Adrenal gland (tissue), 12 donors: Measurements from ENCODE around the gene ASMT. TPM values are rescaled to one million over a fixed set of nuclear protein-coding genes. Genes with fewer than 3 reads are reported as not detected.

Experiments used
- DNase-seq, 7 donors: peaks; one replicate each; pipeline ENCODE4 v3.0.0-alpha.2; 2019 to 2020
- H3K27ac ChIP-seq, 5 donors: fragments of 200-600 bp; sonication (generic) in 4 of 5; 1 replicate in 3 of 5; 2 replicates in 2 of 5; pipeline versions ENCODE4 v1.5.1 to v1.8.0; 2016 to 2020; ENCODE audit warnings: mild to moderate bottlenecking in 1 of 5
- H3K27me3 ChIP-seq: fragments of 200-600 bp; 2 replicates; pipeline ENCODE4 v1.8.0; 2021
- H3K36me3 ChIP-seq, 2 donors: fragments of 200-600 bp; replicated peaks in 1 of 2; 1 replicate in 1 of 2; 2 replicates in 1 of 2; pipeline versions ENCODE4 v1.5.1 to v1.8.0; 2018 to 2022
- H3K4me1 ChIP-seq, 2 donors: fragments of 200-600 bp; replicated peaks in 1 of 2; 1 replicate in 1 of 2; 2 replicates in 1 of 2; pipeline versions ENCODE4 v1.5.1 to v1.8.0; 2018 to 2021
- H3K4me3 ChIP-seq, 4 donors: fragments of 200-600 bp; sonication (generic) in 3 of 4; one replicate each; pipeline ENCODE4 v1.5.1; 2016 to 2018
- H3K9me3 ChIP-seq, 3 donors: fragments of 200-600 bp; sonication (generic) in 1 of 3; replicated peaks in 1 of 3; 1 replicate in 2 of 3; 2 replicates in 1 of 3; pipeline versions ENCODE4 v1.5.1 to v1.8.0; 2016 to 2021
- POLR2A ChIP-seq, 2 donors: fragments of 450-650 bp; IDR thresholded peaks; one replicate each; pipeline ENCODE4 v1.6.1; 2017; ENCODE audit warnings: antibody characterized with exemption in 2 of 2, mild to moderate bottlenecking in 2 of 2, moderate library complexity in 1 of 2
- WGBS, 4 donors: extraction: QIAGEN DNeasy Blood & Tissue Kit in 2 of 4; methylation state at CpG; one replicate each; pipeline versions ENCODE4 v1.1.5 to v1.1.7; 2013 to 2017; 5-methylcytosine and 5-hydroxymethylcytosine counted together
- intact Hi-C, 2 donors: fragments of 100-400 bp; cut with DNase I; formaldehyde crosslinking; loops; one replicate each; pipeline versions ENCODE4 v1.14.1 to v1.15.0; 2022 to 2023
- polyA plus RNA-seq, 3 donors: library from polyadenylated mRNA; stranded (reverse); fragments of 200-250 nt in 2 of 3; fragments of 350-450 nt in 1 of 3; fragmentation: Illumina TruSeq in 1 of 3; extraction: RNeasy Lipid Tissue Mini Kit (QIAGEN cat#74804) in 1 of 3; gene quantifications; one replicate each; pipeline ENCODE4 v1.2.3, GENCODE V29; 2013 to 2014
- total RNA-seq, 9 donors: library from RNA; depleted of rRNA in 4 of 9; stranded (reverse); fragments of >200 nt in 4 of 9; fragments of 120-200 nt in 1 of 9; fragmentation: NEBNext Ultra II Directional in 1 of 9; extraction: Animal tissue kit (Norgen Biotek cat#: 25700) in 1 of 9; gene quantifications; one replicate each; pipeline versions ENCODE4 v1.1.0 to v1.2.4, GENCODE V29; 2013 to 2023
- TF ChIP-seq, protein P1 (sequence below), 6 experiments: fragments of 450-650 bp in 4 of 6; fragments of 200-600 bp in 2 of 6; sonication (generic) in 1 of 6; IDR thresholded peaks; 1 replicate in 5 of 6; 2 replicates in 1 of 6; pipeline versions ENCODE4 v1.5.1 to v1.8.0; 2016 to 2021; ENCODE audit warnings: antibody characterized with exemption in 6 of 6, mild to moderate bottlenecking in 2 of 6, moderate library complexity in 1 of 6
- donor health status: healthy with polysubstance abuse.
- donor health status: Bipolar disorder and iron deficiency.
- donor health status: DM: yes; HTN: yes; CAD: no.
- donor health status: DM: no; HTN: no; CAD: no.
- donor health status: DM: no; HTN: no; CAD: no.
- donor health status: DM: yes; HTN: yes; CAD: no.

ASMT gene
- total and polyA plus RNA-seq, 12 donors, result 0.18 to 6.7 (median 0.74) TPM; not detected in 5

DNA sequence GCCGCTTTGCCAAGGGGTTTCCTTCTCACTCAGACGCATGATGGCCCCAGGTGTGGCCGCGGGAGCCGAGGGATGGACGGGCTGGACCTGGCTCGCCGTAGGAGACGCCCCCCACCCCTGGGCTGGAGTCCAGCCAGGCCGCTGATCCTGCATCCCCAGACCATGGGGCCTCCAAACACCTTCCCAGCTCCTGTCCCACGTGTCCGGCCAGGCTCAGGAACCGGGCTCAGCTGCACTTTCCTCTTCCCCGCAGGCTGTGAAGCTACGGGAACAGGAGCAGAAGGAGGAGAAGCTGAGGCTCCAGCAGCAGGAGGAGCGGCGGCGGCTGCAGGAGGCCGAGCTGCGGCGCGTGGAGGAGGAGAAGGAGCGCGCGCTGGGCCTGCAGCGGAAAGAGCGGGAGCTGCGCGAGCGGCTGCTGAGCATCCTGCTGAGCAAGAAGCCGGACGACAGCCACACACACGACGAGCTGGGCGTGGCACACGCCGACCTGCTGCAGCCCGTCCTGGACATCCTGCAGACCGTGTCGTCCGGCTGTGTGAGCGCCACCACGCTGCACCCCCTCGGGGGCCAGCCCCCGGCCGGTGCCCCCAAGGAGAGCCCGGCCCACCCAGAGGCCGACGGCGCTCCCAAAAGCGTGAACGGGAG is 14.3 kb upstream of the ASMT start:
- Histone ChIP-seq H3K4me1 (no peaks in the 10 kb centered on the region), H3K36me3 (peaks cover 0 to 77% of the 10 kb centered on the region in 2 donors), H3K9me3 (no peaks in the 10 kb centered on the region), H3K27ac (no peak overlapping the region), H3K27me3 (no peaks in the 10 kb centered on the region), H3K4me3 (no peak overlapping the region)
- DNase-seq, result peak in 1 of 7 donors; percentile 46
- TF ChIP-seq, protein P1, sequence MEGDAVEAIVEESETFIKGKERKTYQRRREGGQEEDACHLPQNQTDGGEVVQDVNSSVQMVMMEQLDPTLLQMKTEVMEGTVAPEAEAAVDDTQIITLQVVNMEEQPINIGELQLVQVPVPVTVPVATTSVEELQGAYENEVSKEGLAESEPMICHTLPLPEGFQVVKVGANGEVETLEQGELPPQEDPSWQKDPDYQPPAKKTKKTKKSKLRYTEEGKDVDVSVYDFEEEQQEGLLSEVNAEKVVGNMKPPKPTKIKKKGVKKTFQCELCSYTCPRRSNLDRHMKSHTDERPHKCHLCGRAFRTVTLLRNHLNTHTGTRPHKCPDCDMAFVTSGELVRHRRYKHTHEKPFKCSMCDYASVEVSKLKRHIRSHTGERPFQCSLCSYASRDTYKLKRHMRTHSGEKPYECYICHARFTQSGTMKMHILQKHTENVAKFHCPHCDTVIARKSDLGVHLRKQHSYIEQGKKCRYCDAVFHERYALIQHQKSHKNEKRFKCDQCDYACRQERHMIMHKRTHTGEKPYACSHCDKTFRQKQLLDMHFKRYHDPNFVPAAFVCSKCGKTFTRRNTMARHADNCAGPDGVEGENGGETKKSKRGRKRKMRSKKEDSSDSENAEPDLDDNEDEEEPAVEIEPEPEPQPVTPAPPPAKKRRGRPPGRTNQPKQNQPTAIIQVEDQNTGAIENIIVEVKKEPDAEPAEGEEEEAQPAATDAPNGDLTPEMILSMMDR (IDR thresholded peaks at IDR 0.05), result no peak
- TF ChIP-seq POLR2A (IDR thresholded peaks at IDR 0.05), result no peak
- 94 to 99% (median 97%) methylated on average over 13 to 52 of the region's 52 CpGs for WGBS, 4 donors
- intact Hi-C loops, result no loop called here

DNA sequence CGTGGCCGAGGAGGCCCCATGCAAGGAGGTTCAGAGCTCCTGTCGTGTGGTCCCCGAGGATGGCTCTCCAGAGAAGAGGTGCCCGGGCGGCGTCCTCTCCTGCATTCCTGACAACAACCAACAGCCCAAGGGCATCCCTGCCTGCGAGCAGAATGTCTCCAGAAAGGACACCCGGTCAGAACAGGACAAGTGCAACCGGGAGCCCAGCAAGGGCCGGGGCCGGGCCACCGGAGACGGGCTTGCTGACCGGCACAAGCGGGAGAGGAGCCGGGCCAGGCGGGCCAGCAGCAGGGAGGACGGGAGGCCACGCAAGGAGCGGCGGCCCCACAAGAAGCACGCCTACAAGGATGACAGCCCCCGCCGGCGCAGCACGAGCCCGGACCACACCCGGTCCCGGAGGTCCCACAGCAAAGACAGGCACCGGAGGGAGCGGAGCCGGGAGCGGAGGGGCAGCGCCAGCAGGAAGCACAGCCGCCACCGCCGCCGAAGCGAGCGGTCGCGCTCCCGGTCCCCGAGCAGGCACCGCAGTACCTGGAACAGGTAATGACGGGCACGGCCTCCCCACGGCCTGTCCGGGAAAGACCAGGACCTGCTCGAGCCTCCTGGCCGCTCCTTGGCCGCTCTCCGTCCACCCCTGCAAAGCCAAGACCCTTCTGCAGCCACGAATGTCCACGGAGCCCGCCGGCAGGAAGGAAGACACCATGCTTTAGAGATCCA is 13.7 kb upstream of the ASMT start:
- Histone ChIP-seq H3K4me1 (no peaks in the 10 kb centered on the region), H3K9me3 (no peaks in the 10 kb centered on the region), H3K36me3 (peaks cover 0 to 70% of the 10 kb centered on the region in 2 donors), H3K27me3 (no peaks in the 10 kb centered on the region), H3K27ac (no peak overlapping the region), H3K4me3 (no peak overlapping the region)
- peak in 2 of 7 donors; percentile 4 to 47 for DNase-seq
- intact Hi-C loops, result no loop called here
- WGBS, 4 donors, result 96 to 97% (median 97%) methylated on average over 26 to 58 of the region's 58 CpGs
- no peak for TF ChIP-seq POLR2A (IDR thresholded peaks at IDR 0.05)
- TF ChIP-seq, protein P1 (IDR thresholded peaks at IDR 0.05), result no peak

DNA sequence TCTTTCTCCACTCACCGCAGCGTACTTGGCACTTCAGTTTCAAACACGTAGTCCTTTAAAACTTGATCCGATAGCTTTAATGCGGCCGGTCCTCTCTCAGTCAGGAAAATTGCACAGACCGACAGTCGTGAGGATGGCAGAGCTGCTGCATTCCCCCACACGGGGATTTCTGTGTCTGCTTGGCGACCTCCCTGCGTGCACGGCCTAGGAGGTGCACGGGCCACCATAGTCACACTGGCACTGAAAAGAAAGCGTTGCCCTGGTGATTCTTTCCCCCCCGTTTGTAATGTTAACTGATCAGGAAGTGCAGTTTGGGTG is 13.1 kb upstream of the ASMT start:
- DNase-seq, result peak in 1 of 7 donors; percentile 48
- 90 to 98% (median 93%) methylated on average over 14 to 15 of the region's 15 CpGs for WGBS, 4 donors
- Histone ChIP-seq H3K4me1 (no peaks in the 10 kb centered on the region), H3K36me3 (peaks cover 0 to 67% of the 10 kb centered on the region in 2 donors), H3K27ac (no peak overlapping the region), H3K4me3 (no peak overlapping the region), H3K27me3 (no peaks in the 10 kb centered on the region), H3K9me3 (no peaks in the 10 kb centered on the region)
- intact Hi-C loops, result no loop called here
- TF ChIP-seq, protein P1 (IDR thresholded peaks at IDR 0.05), result no peak
- no peak for TF ChIP-seq POLR2A (IDR thresholded peaks at IDR 0.05)

DNA sequence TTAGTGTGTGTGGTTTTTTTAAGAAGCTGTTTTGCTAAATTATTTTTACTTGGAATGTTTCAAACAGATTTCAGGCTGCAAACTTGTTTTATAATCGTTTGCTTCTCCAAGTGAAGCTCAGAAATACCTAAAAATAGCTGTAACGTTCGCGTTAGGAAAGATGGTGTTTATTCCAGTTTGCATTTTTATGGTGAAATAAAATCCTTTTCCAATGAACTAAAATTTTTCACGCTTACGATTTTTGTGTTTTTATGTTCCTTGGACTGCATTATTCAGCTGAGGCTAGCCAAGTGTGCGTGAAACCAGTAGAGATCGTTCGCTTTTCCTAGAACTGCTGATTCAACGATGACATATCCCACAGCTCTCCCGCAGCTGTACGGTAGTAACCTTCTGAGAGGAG is 12.6 kb upstream of the ASMT start:
- peak in 1 of 7 donors; percentile 20 for DNase-seq
- Histone ChIP-seq H3K27ac (no peak overlapping the region), H3K4me1 (no peaks in the 10 kb centered on the region), H3K4me3 (no peak overlapping the region), H3K36me3 (peaks cover 0 to 61% of the 10 kb centered on the region in 2 donors), H3K27me3 (no peaks in the 10 kb centered on the region), H3K9me3 (no peaks in the 10 kb centered on the region)
- intact Hi-C loops, result no loop called here
- 93 to 98% (median 96%) methylated on average over 12 of the region's 12 CpGs for WGBS, 4 donors
- TF ChIP-seq, protein P1 (IDR thresholded peaks at IDR 0.05), result no peak
- no peak for TF ChIP-seq POLR2A (IDR thresholded peaks at IDR 0.05)
